Measurements from ENCODE around the gene R3HDM4. TPM values are rescaled to one million over a fixed set of nuclear protein-coding genes. Genes with fewer than 3 reads are reported as not detected.
A peak's percentile ranks its signal among the peaks of the same experiment; 100 is the strongest.
"Not testable (repeated sequence)": the region's sequence is repeated elsewhere in the genome, so short reads cannot be mapped to it uniquely, and the experiment has no call there.

R3HDM4 gene
- total and polyA plus RNA-seq, 4 donors = 20.9 to 72.2 (median 47.6) TPM

DNA sequence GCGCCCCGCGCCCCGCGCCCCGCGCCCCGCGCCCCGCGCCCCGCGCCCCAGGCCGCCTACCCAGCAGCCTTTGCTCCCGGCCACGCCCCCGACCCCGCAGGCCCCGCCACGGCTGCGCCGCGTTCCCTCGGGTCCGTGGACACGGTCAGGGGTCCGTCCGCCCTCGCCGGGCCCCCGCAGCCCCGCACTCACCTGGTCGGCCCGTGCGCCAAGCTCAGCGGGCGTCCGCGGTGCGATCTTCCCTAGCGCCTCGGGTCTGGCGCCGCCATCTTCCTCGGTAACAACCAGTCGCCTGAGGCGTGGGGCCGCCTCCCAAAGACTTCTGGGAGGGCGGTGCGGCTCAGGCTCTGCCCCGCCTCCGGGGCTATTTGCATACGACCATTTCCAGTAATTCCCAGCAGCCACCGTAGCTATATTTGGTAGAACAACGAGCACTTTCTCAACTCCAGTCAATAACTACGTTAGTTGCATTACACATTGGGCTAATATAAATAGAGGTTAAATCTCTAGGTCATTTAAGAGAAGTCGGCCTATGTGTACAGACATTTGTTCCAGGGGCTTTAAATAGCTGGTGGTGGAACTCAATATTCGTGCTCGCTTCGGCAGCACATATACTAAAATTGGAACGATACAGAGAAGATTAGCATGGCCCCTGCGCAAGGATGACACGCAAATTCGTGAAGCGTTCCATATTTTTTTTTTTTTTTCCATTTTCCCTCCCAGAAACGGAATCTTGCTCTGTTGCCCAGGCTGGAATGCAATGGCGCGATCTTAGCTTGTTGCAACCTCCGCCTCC, 19.9 kb downstream of the R3HDM4 start, which contains the start of the genes MED16 and RNU6-9:
MED16 (minus strand) TSS at position 294 of the 796 bp plus-strand sequence. CDS start 2,056 bp downstream, outside the sequence.
RNU6-9 (plus strand) TSS at position 591 of the 796 bp plus-strand sequence.
- no peaks in the 10 kb centered on the region for H3K9me3 ChIP-seq (ENCODE audit: control insufficient read depth, insufficient read depth, low read length)
- no peaks in the 10 kb centered on the region for H3K27me3 ChIP-seq (ENCODE audit: control insufficient read depth, insufficient read depth, low read length)
- under 1% methylated on average over 63 of the region's 69 CpGs for WGBS (ENCODE audit: insufficient coverage)
- peak within 1 kb of the TSS; percentile 64 for H3K4me3 ChIP-seq (ENCODE audit: low read depth, low read length)
- H3K27ac ChIP-seq (ENCODE audit: low read depth, low read length) = peak within 1 kb of the TSS; percentile 91
- peak; percentile 85 to 99 (median 94) for DNase-seq (ENCODE audit: low read depth in 4 of 6, low spot score in 6 of 6)
- H3K4me1 ChIP-seq (ENCODE audit: control insufficient read depth, insufficient read depth, low read length) = peaks cover 11% of the 10 kb centered on the region
- H3K36me3 ChIP-seq (ENCODE audit: control insufficient read depth, insufficient read depth, low read length) = peaks cover 52% of the 10 kb centered on the region

DNA sequence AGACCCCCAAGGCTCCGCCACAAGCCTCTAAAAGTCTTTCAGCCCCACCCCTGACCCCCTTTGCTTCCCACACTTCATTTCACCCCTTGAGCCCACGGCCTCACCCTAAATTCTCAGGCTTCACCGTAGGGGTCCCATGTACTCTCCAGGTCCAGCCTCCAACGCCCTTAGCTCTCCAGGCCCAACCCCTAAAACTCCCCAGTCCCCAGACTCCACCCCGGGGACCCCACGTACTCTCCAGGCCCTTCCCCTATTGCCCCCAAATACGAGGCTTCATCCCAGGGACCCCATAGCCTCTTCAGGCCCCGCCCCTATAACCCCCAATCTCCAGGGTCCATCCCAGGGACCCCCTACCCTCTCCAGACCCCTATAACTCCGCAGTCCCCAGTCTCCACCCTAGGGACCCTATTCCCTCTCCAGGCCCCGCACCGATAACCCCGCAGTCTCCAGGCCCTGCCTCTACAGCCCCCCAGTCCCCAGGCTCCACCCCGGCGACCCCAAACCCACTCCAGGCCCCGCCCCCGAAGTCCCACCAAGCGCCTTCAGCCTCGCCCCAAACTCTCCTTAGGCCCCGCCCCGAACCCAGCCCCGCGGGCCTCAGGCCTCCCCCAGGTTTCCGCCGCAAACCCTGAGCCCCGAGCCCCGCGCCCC, 20.7 kb downstream of the R3HDM4 start:
- peak overlapping the region; percentile 16 for H3K27ac ChIP-seq (ENCODE audit: low read depth, low read length)

DNA sequence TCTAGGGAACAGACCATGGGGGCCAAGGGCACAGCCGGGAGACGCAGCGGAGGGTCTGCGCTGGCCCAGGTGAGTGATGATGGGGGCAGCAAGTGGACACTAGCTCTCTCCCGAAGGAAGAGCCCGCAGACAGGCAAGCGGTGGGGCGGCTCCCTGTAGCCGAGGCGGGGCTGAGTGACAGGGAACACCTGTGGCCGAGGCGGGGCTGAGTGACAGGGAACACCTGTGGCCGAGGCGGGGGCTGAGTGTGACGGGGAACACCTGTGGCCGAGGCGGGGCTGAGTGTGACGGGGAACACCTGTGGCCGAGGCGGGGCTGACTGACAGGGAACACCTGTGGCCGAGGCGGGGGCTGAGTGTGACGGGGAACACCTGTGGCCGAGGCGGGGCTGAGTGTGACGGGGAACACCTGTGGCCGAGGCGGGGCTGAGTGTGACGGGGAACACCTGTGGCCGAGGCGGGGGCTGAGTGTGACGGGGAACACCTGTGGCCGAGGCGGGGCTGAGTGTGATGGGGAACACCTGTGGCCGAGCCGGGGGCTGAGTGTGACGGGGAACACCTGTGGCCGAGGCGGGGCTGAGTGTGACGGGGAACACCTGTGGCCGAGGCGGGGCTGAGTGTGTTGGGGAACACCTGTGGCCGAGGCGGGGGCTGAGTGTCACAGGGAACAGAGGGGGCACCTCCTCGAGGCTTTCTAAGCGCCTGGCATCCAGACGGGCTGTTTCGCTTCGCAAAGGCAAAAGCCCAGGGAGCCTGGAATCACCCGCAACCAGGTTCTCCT, 21.4 kb downstream of the R3HDM4 start:
- H3K9me3 ChIP-seq (ENCODE audit: control insufficient read depth, insufficient read depth, low read length); DNase-seq (ENCODE audit: low read depth in 4 of 6, low spot score in 6 of 6); H3K27me3 ChIP-seq (ENCODE audit: control insufficient read depth, insufficient read depth, low read length); H3K27ac ChIP-seq (ENCODE audit: low read depth, low read length): not testable (repeated sequence)
- peak overlapping the region; percentile 64 for H3K4me3 ChIP-seq (ENCODE audit: low read depth, low read length)
- peaks cover 20% of the 10 kb centered on the region for H3K4me1 ChIP-seq (ENCODE audit: control insufficient read depth, insufficient read depth, low read length)
- peaks cover 52% of the 10 kb centered on the region for H3K36me3 ChIP-seq (ENCODE audit: control insufficient read depth, insufficient read depth, low read length)
- WGBS (ENCODE audit: insufficient coverage) = 92% methylated on average over 37 of the region's 50 CpGs

More for the DNA sequence above, 20.7 kb downstream of the R3HDM4 start:
- H3K27me3 ChIP-seq (ENCODE audit: control insufficient read depth, insufficient read depth, low read length) = no peaks in the 10 kb centered on the region
- WGBS (ENCODE audit: insufficient coverage) = 6% methylated on average over 18 of the region's 27 CpGs
- peaks cover 53% of the 10 kb centered on the region for H3K36me3 ChIP-seq (ENCODE audit: control insufficient read depth, insufficient read depth, low read length)
- H3K4me1 ChIP-seq (ENCODE audit: control insufficient read depth, insufficient read depth, low read length) = peaks cover 13% of the 10 kb centered on the region
- peak in 1 of 6 donors; percentile 28 for DNase-seq (ENCODE audit: low read depth in 4 of 6, low spot score in 6 of 6)
- H3K9me3 ChIP-seq (ENCODE audit: control insufficient read depth, insufficient read depth, low read length) = no peaks in the 10 kb centered on the region
- H3K4me3 ChIP-seq (ENCODE audit: low read depth, low read length) = peak overlapping the region; percentile 64

DNA sequence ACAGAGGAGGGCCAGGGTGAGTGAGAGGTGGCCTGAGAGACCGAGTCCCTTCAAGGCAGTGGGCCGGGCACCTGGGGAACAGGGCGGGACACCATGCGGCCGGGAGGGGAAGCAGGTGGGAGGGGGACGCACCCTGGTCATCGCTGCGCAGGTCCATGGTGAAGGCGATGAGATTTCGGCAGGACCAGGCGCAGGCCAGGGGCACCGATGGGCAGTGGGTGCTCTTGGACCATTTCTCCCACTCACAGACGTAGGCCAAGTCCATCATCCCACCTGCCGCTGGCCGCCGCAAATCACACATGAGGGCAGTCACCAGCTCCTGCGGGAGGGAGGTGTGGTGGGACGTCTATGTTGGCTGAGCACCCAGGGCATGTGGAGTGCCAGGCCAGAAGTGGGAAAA, 22.2 kb downstream of the R3HDM4 start:
- no peaks in the 10 kb centered on the region for H3K9me3 ChIP-seq (ENCODE audit: control insufficient read depth, insufficient read depth, low read length)

DNA sequence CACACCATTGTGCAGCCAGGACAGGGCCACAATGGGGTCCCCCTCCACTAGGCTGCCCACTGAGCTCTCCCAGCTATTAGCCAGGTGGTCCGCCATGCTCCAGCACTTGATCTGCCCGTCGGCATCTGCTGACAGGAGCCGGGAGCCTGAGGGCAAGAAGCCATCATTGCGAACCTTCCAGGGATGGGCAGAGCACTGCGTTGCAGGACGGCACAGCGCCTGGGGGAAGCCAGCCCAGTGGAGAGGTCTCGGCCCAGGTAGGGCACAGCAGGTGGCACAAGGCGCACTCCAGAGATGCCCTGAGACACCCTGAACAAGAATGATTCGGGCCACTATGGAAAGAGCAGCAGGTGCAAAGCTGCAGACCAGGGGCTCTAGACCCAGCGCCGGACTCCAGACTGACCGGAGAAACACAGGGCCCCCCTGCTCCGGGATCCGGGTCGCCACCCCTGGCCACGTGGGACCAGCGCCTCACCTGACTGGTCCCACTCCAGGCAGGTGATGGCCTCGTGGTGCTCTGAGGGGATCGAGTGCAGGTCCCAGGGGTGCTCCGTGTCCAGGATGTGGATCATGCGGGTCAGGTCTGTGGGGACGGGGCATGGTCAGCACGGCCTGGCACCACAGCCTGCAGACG, 23.2 kb downstream of the R3HDM4 start:
- Histone ChIP-seq H3K4me3 (ENCODE audit: low read depth, low read length) (no peak overlapping the region), H3K27ac (ENCODE audit: low read depth, low read length) (no peak overlapping the region), H3K27me3 (ENCODE audit: control insufficient read depth, insufficient read depth, low read length) (no peaks in the 10 kb centered on the region), H3K9me3 (ENCODE audit: control insufficient read depth, insufficient read depth, low read length) (no peaks in the 10 kb centered on the region), H3K36me3 (ENCODE audit: control insufficient read depth, insufficient read depth, low read length) (peaks cover 63% of the 10 kb centered on the region), H3K4me1 (ENCODE audit: control insufficient read depth, insufficient read depth, low read length) (peaks cover 23% of the 10 kb centered on the region)
- WGBS (ENCODE audit: insufficient coverage) = 97% methylated on average over 26 of the region's 26 CpGs
- DNase-seq (ENCODE audit: low read depth in 4 of 6, low spot score in 6 of 6) = no peak

More for the DNA sequence above, 22.2 kb downstream of the R3HDM4 start:
- H3K4me3 ChIP-seq (ENCODE audit: low read depth, low read length) = no peak overlapping the region
- 85% methylated on average over 13 of the region's 18 CpGs for WGBS (ENCODE audit: insufficient coverage)
- H3K36me3 ChIP-seq (ENCODE audit: control insufficient read depth, insufficient read depth, low read length) = peaks cover 52% of the 10 kb centered on the region
- H3K27me3 ChIP-seq (ENCODE audit: control insufficient read depth, insufficient read depth, low read length) = no peaks in the 10 kb centered on the region
- H3K27ac ChIP-seq (ENCODE audit: low read depth, low read length) = no peak overlapping the region
- H3K4me1 ChIP-seq (ENCODE audit: control insufficient read depth, insufficient read depth, low read length) = peaks cover 23% of the 10 kb centered on the region
- DNase-seq (ENCODE audit: low read depth in 4 of 6, low spot score in 6 of 6) = no peak

DNA sequence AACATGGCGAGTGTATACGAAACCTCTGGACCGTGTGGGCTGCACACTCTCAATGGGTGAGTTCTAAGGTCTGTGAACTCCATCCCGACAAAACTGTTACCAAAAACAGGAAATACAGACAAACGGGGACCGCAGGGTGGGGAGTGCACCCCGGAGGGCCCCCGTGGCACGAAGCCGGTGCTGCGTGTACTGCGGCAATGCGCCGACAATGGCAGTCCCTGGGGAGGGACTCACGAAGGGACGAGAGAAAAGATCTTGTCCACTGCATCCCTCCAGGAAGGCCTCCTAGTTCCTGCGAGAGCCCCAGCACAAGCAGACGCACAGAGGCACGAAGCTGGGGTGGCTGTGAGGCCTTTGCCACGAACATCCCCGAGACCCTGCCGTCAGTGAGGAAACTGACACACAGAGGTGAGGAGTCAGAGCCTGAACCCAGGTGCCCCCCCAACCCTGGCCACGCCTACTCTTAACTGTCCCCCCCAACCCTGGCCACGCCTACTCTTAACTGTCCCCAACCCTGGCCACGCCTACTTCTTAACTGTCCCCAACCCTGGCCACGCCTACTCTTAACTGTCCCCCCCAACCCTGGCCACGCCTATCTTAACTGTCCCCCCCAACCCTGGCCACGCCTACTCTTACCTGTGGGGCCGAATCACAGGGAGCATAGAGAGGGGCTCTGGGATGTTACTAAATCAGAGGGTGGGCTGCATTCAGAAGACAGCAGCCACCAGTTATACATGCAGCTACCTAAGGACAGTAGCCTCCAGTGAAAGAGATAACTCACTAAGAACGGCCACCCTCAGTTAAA, 24.2 kb downstream of the R3HDM4 start:
- Histone ChIP-seq H3K4me3 (ENCODE audit: low read depth, low read length) (no peak overlapping the region), H3K27ac (ENCODE audit: low read depth, low read length) (no peak overlapping the region), H3K36me3 (ENCODE audit: control insufficient read depth, insufficient read depth, low read length) (peaks cover 73% of the 10 kb centered on the region), H3K4me1 (ENCODE audit: control insufficient read depth, insufficient read depth, low read length) (peaks cover 23% of the 10 kb centered on the region), H3K27me3 (ENCODE audit: control insufficient read depth, insufficient read depth, low read length) (no peaks in the 10 kb centered on the region), H3K9me3 (ENCODE audit: control insufficient read depth, insufficient read depth, low read length) (no peaks in the 10 kb centered on the region)
- 95% methylated on average over 22 of the region's 30 CpGs for WGBS (ENCODE audit: insufficient coverage)
- no peak for DNase-seq (ENCODE audit: low read depth in 4 of 6, low spot score in 6 of 6)

DNA sequence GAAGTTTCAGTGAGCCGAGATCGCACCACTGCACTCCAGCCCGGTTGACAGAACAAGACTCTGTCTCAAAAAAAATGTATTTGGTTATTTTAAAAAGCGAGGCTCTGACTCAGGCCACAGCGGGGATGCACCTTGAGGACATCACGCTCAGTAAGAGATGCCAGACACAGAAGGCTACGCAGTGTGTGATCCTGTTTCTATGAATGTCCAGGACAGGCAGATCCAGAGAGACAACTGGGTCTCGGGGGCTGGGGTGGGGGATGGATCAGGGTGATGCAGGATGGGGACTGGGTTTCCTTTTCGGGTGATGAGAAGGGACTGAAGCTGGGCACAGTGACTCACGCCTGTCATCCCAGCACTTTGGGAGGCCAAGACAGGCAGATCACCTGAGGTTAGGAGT, 25.4 kb downstream of the R3HDM4 start:
- Histone ChIP-seq H3K27me3 (ENCODE audit: control insufficient read depth, insufficient read depth, low read length) (no peaks in the 10 kb centered on the region), H3K4me1 (ENCODE audit: control insufficient read depth, insufficient read depth, low read length) (peaks cover 23% of the 10 kb centered on the region), H3K27ac (ENCODE audit: low read depth, low read length) (no peak overlapping the region), H3K36me3 (ENCODE audit: control insufficient read depth, insufficient read depth, low read length) (peaks cover 85% of the 10 kb centered on the region), H3K4me3 (ENCODE audit: low read depth, low read length) (no peak overlapping the region), H3K9me3 (ENCODE audit: control insufficient read depth, insufficient read depth, low read length) (no peaks in the 10 kb centered on the region)
- 97% methylated on average over 10 of the region's 10 CpGs for WGBS (ENCODE audit: insufficient coverage)
- no peak for DNase-seq (ENCODE audit: low read depth in 4 of 6, low spot score in 6 of 6)

DNA sequence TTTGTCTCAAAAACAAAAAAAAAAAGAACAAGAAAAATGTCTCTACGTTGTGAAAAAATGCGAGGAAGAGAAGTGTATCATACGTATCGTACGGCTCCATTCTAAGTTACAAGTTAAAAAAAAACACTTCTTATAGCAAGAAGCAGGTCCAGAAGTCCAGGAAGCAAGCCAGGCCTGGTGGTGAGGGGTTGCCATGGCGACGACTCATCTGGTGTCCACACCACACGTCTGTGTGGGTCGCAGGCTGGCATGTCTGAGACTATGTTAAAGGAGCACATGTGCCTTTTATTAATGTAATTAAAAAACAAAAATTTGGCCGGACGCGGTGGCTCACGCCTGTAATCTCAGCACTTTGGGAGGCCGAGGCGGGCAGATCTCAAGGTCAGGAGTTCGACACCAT, 25.9 kb downstream of the R3HDM4 start:
- Histone ChIP-seq H3K36me3 (ENCODE audit: control insufficient read depth, insufficient read depth, low read length) (peaks cover 90% of the 10 kb centered on the region), H3K27ac (ENCODE audit: low read depth, low read length) (no peak overlapping the region), H3K4me1 (ENCODE audit: control insufficient read depth, insufficient read depth, low read length) (peaks cover 20% of the 10 kb centered on the region), H3K9me3 (ENCODE audit: control insufficient read depth, insufficient read depth, low read length) (no peaks in the 10 kb centered on the region), H3K27me3 (ENCODE audit: control insufficient read depth, insufficient read depth, low read length) (no peaks in the 10 kb centered on the region), H3K4me3 (ENCODE audit: low read depth, low read length) (no peak overlapping the region)
- peak in 2 of 6 donors; percentile 64 to 76 for DNase-seq (ENCODE audit: low read depth in 4 of 6, low spot score in 6 of 6)
- WGBS (ENCODE audit: insufficient coverage) = 94% methylated on average over 3 of the region's 16 CpGs

Data from spinal cord (tissue), 10 donors.